HepG2 (cell line): Measurements from ENCODE around the gene LSMEM2. TPM values are rescaled to one million over a fixed set of nuclear protein-coding genes. Genes with fewer than 3 reads are reported as not detected.

Experiments
- ATAC-seq: fragments of 200-7000 bp; cut with Tn5 transposase; 3 replicates; pipeline ENCODE4 v1.9.1; 2020; ENCODE audit warnings: mild to moderate bottlenecking, moderate library complexity
- BruUV-seq: library from RNA; stranded (reverse); fragments of 400-500 nt; replicated peaks from 2 replicates; lab custom pipeline; 2021; lab: Mats Ljungman, UMichigan
- CTCF ChIA-PET: fragments of 300-600 bp; formaldehyde crosslinking; extraction: SDS; loops from one replicate; lab custom pipeline; 2021; ENCODE audit warnings: low total read pairs, inconsistent platforms, low intra/inter-chr PET ratio; lab: Yijun Ruan, JAX
- POLR2A ChIA-PET: fragments of 350-600 bp; sonication (Branson Sonifier 250); formaldehyde crosslinking; loops from one replicate; lab custom pipeline; 2020; ENCODE audit warnings: antibody characterized with exemption, inconsistent platforms; lab: Yijun Ruan, JAX
- DNase-seq: peaks from one replicate; pipeline ENCODE4 v3.0.0-alpha.2; 2015; ENCODE audit warnings: low spot score
- FAIRE-seq: peaks from 3 replicates; lab custom pipeline; 2011; peaks lifted over from hg19 to GRCh38; lab: Jason Lieb, UNC
- H2AFZ ChIP-seq: one replicate; pipeline ENCODE4 v1.6.1; 2011; ENCODE audit warnings: low read length, inconsistent platforms
- H3K27ac ChIP-seq: fragments of 300-600 bp; 3 replicates; pipeline ENCODE4 v1.8.0; 2011; ENCODE audit warnings: mixed run types, mild to moderate bottlenecking, mixed read lengths, low read length, inconsistent platforms; ENCODE audit not compliant: insufficient read depth; ENCODE audit errors: extremely low read length
- H3K27me3 ChIP-seq, 2 experiments: fragments of 200-600 bp in 1 of 2; 2 replicates in 1 of 2; 3 replicates in 1 of 2; pipeline versions ENCODE4 v1.6.0 to v1.8.0; 2011; ENCODE audit warnings: low read length in 2 of 2, mild to moderate bottlenecking in 2 of 2, moderate library complexity in 2 of 2, inconsistent platforms in 1 of 2; ENCODE audit not compliant: insufficient read depth in 2 of 2, control insufficient read depth in 1 of 2
- H3K36me3 ChIP-seq, 2 experiments: fragments of 200-600 bp in 1 of 2; replicated peaks in 1 of 2; 2 replicates in 1 of 2; 3 replicates in 1 of 2; pipeline versions ENCODE4 v1.5.1 to v1.8.0; 2011; ENCODE audit warnings: low read length in 2 of 2, inconsistent platforms in 1 of 2; ENCODE audit not compliant: insufficient read depth in 2 of 2, control insufficient read depth in 1 of 2
- H3K4me1 ChIP-seq: 2 replicates; pipeline ENCODE4 v1.5.1; 2012; ENCODE audit warnings: low read length, inconsistent platforms; ENCODE audit not compliant: insufficient read depth
- H3K4me2 ChIP-seq: 2 replicates; pipeline ENCODE4 v1.6.0; 2011; ENCODE audit warnings: low read depth, low read length, inconsistent platforms
- H3K4me3 ChIP-seq, 3 experiments: fragments of 200-600 bp in 1 of 3; sonication (generic), shearing (Covaris generic) in 1 of 3; replicated peaks in 1 of 3; 2 replicates each; pipeline ENCODE4 v1.5.1; 2011 to 2016; ENCODE audit warnings: low read length in 3 of 3, inconsistent platforms in 2 of 3, low read depth in 2 of 3, mild to moderate bottlenecking in 2 of 3, control low read depth in 1 of 3, mixed read lengths in 1 of 3; ENCODE audit not compliant: insufficient read depth in 1 of 3
- H3K79me2 ChIP-seq: one replicate; pipeline ENCODE4 v1.6.1; 2011; ENCODE audit warnings: low read length, inconsistent platforms; ENCODE audit not compliant: insufficient read depth
- H3K9ac ChIP-seq: 2 replicates; pipeline ENCODE4 v1.6.0; 2011; ENCODE audit warnings: mild to moderate bottlenecking, low read depth, low read length, inconsistent platforms; ENCODE audit not compliant: insufficient read depth
- H3K9me3 ChIP-seq: 2 replicates; pipeline ENCODE4 v1.5.1; 2012; ENCODE audit warnings: mild to moderate bottlenecking, low read length
- H4K20me1 ChIP-seq: 2 replicates; pipeline ENCODE4 v1.6.0; 2011; ENCODE audit warnings: inconsistent platforms, mild to moderate bottlenecking, low read length, moderate library complexity; ENCODE audit not compliant: insufficient read depth
- ARID2 ChIP-seq: sonication (generic); formaldehyde crosslinking; IDR thresholded peaks from 2 replicates; pipeline ENCODE4 v1.8.1; 2022; ENCODE audit warnings: mild to moderate bottlenecking, missing genetic modification reagents, borderline replicate concordance
- CAMTA2 ChIP-seq: sonication (generic); formaldehyde crosslinking; IDR thresholded peaks from 2 replicates; pipeline ENCODE4 v1.4.0; 2020; ENCODE audit warnings: mild to moderate bottlenecking, missing genetic modification reagents, borderline replicate concordance
- CHD2 ChIP-seq: IDR thresholded peaks from 2 replicates; pipeline ENCODE4 v1.6.1; 2011; ENCODE audit warnings: low read depth, low read length, improper control_type of control experiment
- CTCF ChIP-seq: sonication (generic); formaldehyde crosslinking; IDR thresholded peaks from 2 replicates; pipeline ENCODE4 v1.5.0; 2020; ENCODE audit warnings: mild to moderate bottlenecking, missing genetic modification reagents, moderate library complexity
- IKZF5 ChIP-seq: IDR thresholded peaks from 2 replicates; pipeline ENCODE4 v1.6.1; 2018; ENCODE audit warnings: missing genetic modification reagents, mild to moderate bottlenecking, missing compliant biosample characterization
- KAT2B ChIP-seq: fragments of 150-350 bp; IDR thresholded peaks from 2 replicates; pipeline ENCODE4 v1.6.1; 2014; ENCODE audit warnings: low read depth, low read length, borderline replicate concordance
- NCOA1 ChIP-seq: sonication (generic); formaldehyde crosslinking; IDR thresholded peaks from 2 replicates; pipeline ENCODE4 v1.9.0; 2021; ENCODE audit warnings: missing genetic modification reagents
- RBFOX2 ChIP-seq: fragments of 200-400 bp; formaldehyde crosslinking; IDR thresholded peaks from 2 replicates; pipeline ENCODE4 v1.6.1; 2017; ENCODE audit warnings: low read depth, mild to moderate bottlenecking, low read length
- TARDBP ChIP-seq: sonication (generic); formaldehyde crosslinking; IDR thresholded peaks from 2 replicates; pipeline ENCODE4 v1.8.0; 2022; ENCODE audit warnings: mild to moderate bottlenecking, missing genetic modification reagents
- TBP ChIP-seq: sonication (generic); formaldehyde crosslinking; IDR thresholded peaks from 2 replicates; pipeline ENCODE4 v1.5.0; 2020; ENCODE audit warnings: missing genetic modification reagents
- ZFP90 ChIP-seq: sonication (generic); formaldehyde crosslinking; IDR thresholded peaks from 2 replicates; pipeline ENCODE4 v1.8.0; 2022; ENCODE audit warnings: missing genetic modification reagents, mild to moderate bottlenecking, inconsistent platforms, borderline replicate concordance
- ZNF296 ChIP-seq: sonication (generic); formaldehyde crosslinking; conservative IDR thresholded peaks from 2 replicates; pipeline ENCODE4 v1.5.0; 2020; ENCODE audit warnings: mild to moderate bottlenecking, missing genetic modification reagents
- ZNF343 ChIP-seq: sonication (generic); formaldehyde crosslinking; IDR thresholded peaks from 2 replicates; pipeline ENCODE4 v1.4.0; 2020; ENCODE audit warnings: mild to moderate bottlenecking, missing genetic modification reagents
- ZNF431 ChIP-seq: sonication (generic); formaldehyde crosslinking; IDR thresholded peaks from 2 replicates; pipeline ENCODE4 v1.9.0; 2022; ENCODE audit warnings: missing genetic modification reagents, low read depth, mild to moderate bottlenecking, borderline replicate concordance
- ZNF441 ChIP-seq: sonication (generic); formaldehyde crosslinking; IDR thresholded peaks from 2 replicates; pipeline ENCODE4 v1.7.0; 2021; ENCODE audit warnings: missing genetic modification reagents, borderline replicate concordance
- ZNF607 ChIP-seq: sonication (generic); formaldehyde crosslinking; IDR thresholded peaks from 2 replicates; pipeline ENCODE4 v1.5.1; 2020; ENCODE audit warnings: missing genetic modification reagents, mild to moderate bottlenecking, borderline replicate concordance
- ZNF75D ChIP-seq: sonication (generic); formaldehyde crosslinking; IDR thresholded peaks from 2 replicates; pipeline ENCODE4 v1.8.1; 2023; ENCODE audit warnings: missing genetic modification reagents, mild to moderate bottlenecking, borderline replicate concordance
- ZSCAN29 ChIP-seq: sonication (generic); formaldehyde crosslinking; conservative IDR thresholded peaks from 2 replicates; pipeline ENCODE4 v1.4.0; 2020; ENCODE audit warnings: mild to moderate bottlenecking, missing genetic modification reagents
- WGBS: methylation state at CpG from one replicate; pipeline ENCODE4 v1.1.6; 2017; ENCODE audit warnings: low lambda C conversion rate; 5-methylcytosine and 5-hydroxymethylcytosine counted together
- in situ Hi-C: cut with HindIII; loops from 2 replicates; pipeline ENCODE4 v1.10.0; 2017; ENCODE audit warnings: low pct_unique_long_range_greater_than_20kb; ENCODE audit not compliant: extremely low pct_ligation_motif_present
- intact Hi-C: fragments of 100-400 bp; cut with micrococcal nuclease; formaldehyde crosslinking; loops from one replicate; pipeline ENCODE4 v1.10.0; 2022; ENCODE audit not compliant: unreplicated experiment
- polyA plus RNA-seq, 8 experiments: library from polyadenylated mRNA; depleted of rRNA in 3 of 8; stranded (reverse) in 7 of 8; unstranded in 1 of 8; fragments of >200 nt; fragmentation: Illumina TruSeq in 4 of 8; extraction: Trizol in 4 of 8; gene quantifications; 2 replicates each; pipeline versions ENCODE4 v1.2.1 to v1.2.3, GENCODE V29; 2011 to 2016; ENCODE audit warnings: low read depth in 4 of 8, missing spikeins in 1 of 8, mixed read lengths in 1 of 8; ENCODE audit not compliant: insufficient read depth in 1 of 8
- total RNA-seq, 5 experiments: library from RNA; depleted of rRNA; stranded (reverse); fragments of >200 nt; fragmentation: Illumina TruSeq; extraction: Trizol; gene quantifications; 2 replicates each; pipeline ENCODE4 v1.2.3, GENCODE V29; 2016; ENCODE audit warnings: low read depth in 1 of 5
- TF ChIP-seq, protein P1 (sequence below): IDR thresholded peaks from 2 replicates; pipeline ENCODE4 v1.6.1; 2016; ENCODE audit warnings: missing compliant biosample characterization, missing genetic modification reagents, borderline replicate concordance

LSMEM2 gene
- total and polyA plus RNA-seq, 2 of the 13 experiments (the other 11 are each of a cell fraction or from before 2014, with no cell fraction given): 0.07 to 0.41 TPM

- Histone ChIP-seq H3K9ac (peak overlapping the region; percentile 94), H3K4me3 (peak overlapping the region; percentile 50 to 76 (median 62); a peak in 5 of 6 replicates), H3K27me3 (no peaks in the 10 kb centered on the region), H3K4me1 (peaks cover 60% of the 10 kb centered on the region), H3K36me3 (peaks cover 12 to 23% of the 10 kb centered on the region in 2 experiments), H3K4me2 (peak overlapping the region; percentile 97), H3K9me3 (no peaks in the 10 kb centered on the region), H3K27ac (peak overlapping the region; percentile 99), H2AFZ (no peak overlapping the region), H3K79me2 (peaks cover 12% of the 10 kb centered on the region), H4K20me1 (no peaks in the 10 kb centered on the region)
- ChIA-PET POLR2A (interaction anchor here (0.7 to 8.0 kb wide), 24 partner anchors 9 to 77 kb away, joined by 3 to 155 read pairs (median 9); partner anchors contain the start of genes GNAI2, HYAL1, HYAL2 and HYAL3), CTCF (interaction anchor here (1.2 to 3.0 kb wide), 3 partner anchors 10 to 68 kb away, joined by 3 to 81 read pairs (median 4); no protein-coding TSS in a partner anchor)
- TSS peak; percentile 55 for BruUV-seq
- DNase-seq (peak; percentile 91), ATAC-seq (peak; percentile 67), FAIRE-seq (peak; percentile 72)
- WGBS: 5% methylated on average over 4 of the region's 70 CpGs
- intact Hi-C loops: loop anchor here (1.0 to 5.0 kb wide), 2 partner anchors 13 to 42 kb away; partner anchors contain the start of gene HYAL1
- in situ Hi-C loops: loop anchor here (5.0 kb wide), 1 partner anchor 62 kb away; the partner anchor contains the start of gene HYAL2
- no peak for TF ChIP-seq CAMTA2 (CRISPR knock-in tag)
- TF ChIP-seq ZNF431 (CRISPR knock-in tag): 0 out of 2 replicates have a peak, but pooled peaks have one; percentile 49
- TF ChIP-seq KAT2B: no peak
- TF ChIP-seq ZNF75D (CRISPR knock-in tag): no peak
- peak; percentile 92 for TF ChIP-seq CTCF
- TF ChIP-seq ZFP90 (CRISPR knock-in tag): peak; percentile 85
- TF ChIP-seq ARID2 (CRISPR knock-in tag): no peak
- peak; percentile 51; the same call in 1 of the 2 replicates for TF ChIP-seq ZNF296 (CRISPR knock-in tag)
- TF ChIP-seq CHD2: no peak
- TF ChIP-seq, protein P1, sequence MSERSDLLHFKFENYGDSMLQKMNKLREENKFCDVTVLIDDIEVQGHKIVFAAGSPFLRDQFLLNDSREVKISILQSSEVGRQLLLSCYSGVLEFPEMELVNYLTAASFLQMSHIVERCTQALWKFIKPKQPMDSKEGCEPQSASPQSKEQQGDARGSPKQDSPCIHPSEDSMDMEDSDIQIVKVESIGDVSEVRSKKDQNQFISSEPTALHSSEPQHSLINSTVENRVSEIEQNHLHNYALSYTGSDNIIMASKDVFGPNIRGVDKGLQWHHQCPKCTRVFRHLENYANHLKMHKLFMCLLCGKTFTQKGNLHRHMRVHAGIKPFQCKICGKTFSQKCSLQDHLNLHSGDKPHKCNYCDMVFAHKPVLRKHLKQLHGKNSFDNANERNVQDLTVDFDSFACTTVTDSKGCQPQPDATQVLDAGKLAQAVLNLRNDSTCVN (CRISPR knock-in tag): 0 out of 2 replicates have a peak, but pooled peaks have one; percentile 29
- TF ChIP-seq NCOA1: no peak
- peak; percentile 92 for TF ChIP-seq RBFOX2
- TF ChIP-seq ZSCAN29: no peak
- TF ChIP-seq IKZF5 (CRISPR knock-in tag): peak; percentile 75; the same call in 1 of the 2 replicates
- peak; percentile 70; the same call in 1 of the 2 replicates for TF ChIP-seq TARDBP (CRISPR knock-in tag)
- no peak for TF ChIP-seq ZNF441 (CRISPR knock-in tag)
- TF ChIP-seq TBP (CRISPR knock-in tag): no peak
- TF ChIP-seq ZNF343 (CRISPR knock-in tag): no peak
- peak; percentile 83; the same call in 1 of the 2 replicates for TF ChIP-seq ZNF607 (CRISPR knock-in tag)
These were observed 18.6 kb upstream of the LSMEM2 start for GRCh38 chr3:50260027-50260941.
